H1 (cell line): ENCODE data around the gene RFK. TPM values are rescaled to one million over a fixed set of nuclear protein-coding genes. Genes with fewer than 3 reads are reported as not detected.

Experiments used
- CTCF ChIA-PET: fragments of 300-600 bp; sonication (Branson Sonifier 250); formaldehyde crosslinking; loops from one replicate; lab custom pipeline; 2021; ENCODE audit not compliant: partially characterized antibody; lab: Charles Lee
- POLR2A ChIA-PET: fragments of 300-600 bp; sonication (Branson Sonifier 250); formaldehyde crosslinking; loops from one replicate; lab custom pipeline; 2021; ENCODE audit warnings: inconsistent platforms; ENCODE audit not compliant: partially characterized antibody; lab: Charles Lee
- DNase-seq, 2 experiments: peaks; one replicate each; pipeline versions ENCODE4 v3.0.0 to v3.0.0-alpha.2; 2010 to 2022; ENCODE audit warnings: low spot score in 2 of 2, low read depth in 1 of 2, mixed read lengths in 1 of 2
- FAIRE-seq: peaks from 2 replicates; lab custom pipeline; 2011; peaks lifted over from hg19 to GRCh38; lab: Jason Lieb, UNC
- H2AFZ ChIP-seq: 2 replicates; pipeline ENCODE4 v1.8.1; 2012; ENCODE audit warnings: low read length, inconsistent platforms
- H2AK5ac ChIP-seq: 2 replicates; pipeline ENCODE4 v1.6.1; 2013; ENCODE audit warnings: low read depth, low read length
- H2BK120ac ChIP-seq: replicated peaks from 2 replicates; pipeline ENCODE3; 2013; ENCODE audit warnings: low read depth, low read length, inconsistent platforms
- H2BK12ac ChIP-seq: 2 replicates; pipeline ENCODE4 v1.6.1; 2013; ENCODE audit warnings: low read depth, low read length
- H2BK15ac ChIP-seq: 2 replicates; pipeline ENCODE4 v1.6.1; 2013; ENCODE audit warnings: low read length
- H2BK20ac ChIP-seq: 2 replicates; pipeline ENCODE4 v1.6.1; 2013; ENCODE audit warnings: low read length
- H2BK5ac ChIP-seq: 2 replicates; pipeline ENCODE4 v1.6.1; 2013; ENCODE audit warnings: low read depth, low read length
- H3K14ac ChIP-seq: 2 replicates; pipeline ENCODE4 v1.6.1; 2013; ENCODE audit warnings: inconsistent platforms; ENCODE audit not compliant: insufficient read length
- H3K18ac ChIP-seq: 2 replicates; pipeline ENCODE4 v1.6.1; 2013; ENCODE audit warnings: low read length; ENCODE audit errors: extremely low read depth
- H3K23ac ChIP-seq: 2 replicates; pipeline ENCODE4 v1.6.1; 2013; ENCODE audit warnings: inconsistent platforms; ENCODE audit not compliant: insufficient read length
- H3K23me2 ChIP-seq: 2 replicates; pipeline ENCODE4 v1.6.1; 2013; ENCODE audit warnings: low read depth, low read length
- H3K27ac ChIP-seq: 2 replicates; pipeline ENCODE4 v1.6.1; 2011; ENCODE audit warnings: low read depth, low read length, inconsistent platforms
- H3K27me3 ChIP-seq, 4 experiments: replicated peaks in 1 of 4; 1 replicate in 1 of 4; 2 replicates in 3 of 4; pipeline versions ENCODE4 v1.6.1 to v1.8.1; 2011 to 2013; ENCODE audit warnings: low read length in 3 of 4, mild to moderate bottlenecking in 3 of 4, inconsistent platforms in 2 of 4, mixed read lengths in 2 of 4, moderate library complexity in 1 of 4; ENCODE audit not compliant: control insufficient read depth in 3 of 4, insufficient read depth in 3 of 4; ENCODE audit errors: extremely low read depth in 1 of 4
- H3K36me3 ChIP-seq, 4 experiments: 2 replicates each; pipeline versions ENCODE4 v1.6.1 to v1.8.1; 2011 to 2013; ENCODE audit warnings: mild to moderate bottlenecking in 4 of 4, low read length in 3 of 4, moderate library complexity in 2 of 4, control low read depth in 1 of 4, inconsistent platforms in 1 of 4; ENCODE audit not compliant: insufficient read depth in 4 of 4, control insufficient read depth in 2 of 4
- H3K4ac ChIP-seq: replicated peaks from 2 replicates; pipeline ENCODE3; 2013; ENCODE audit warnings: low read length, low read depth, mixed read lengths, inconsistent platforms; ENCODE audit not compliant: insufficient read length
- H3K4me1 ChIP-seq, 4 experiments: replicated peaks in 1 of 4; 1 replicate in 1 of 4; 2 replicates in 3 of 4; pipeline versions ENCODE4 v1.6.1 to v1.8.1; 2011 to 2013; ENCODE audit warnings: low read length in 3 of 4, inconsistent platforms in 2 of 4, mixed read lengths in 1 of 4; ENCODE audit not compliant: insufficient read depth in 4 of 4, control insufficient read depth in 3 of 4
- H3K4me2 ChIP-seq, 2 experiments: 2 replicates each; pipeline versions ENCODE4 v1.6.1 to v1.8.1; 2011 to 2013; ENCODE audit warnings: low read depth in 2 of 2, low read length in 2 of 2, control low read depth in 1 of 2, inconsistent platforms in 1 of 2, mild to moderate bottlenecking in 1 of 2; ENCODE audit not compliant: insufficient read depth in 1 of 2
- H3K4me3 ChIP-seq, 4 experiments: fragments of 200-600, 300-600 bp in 1 of 4; sonication (generic), shearing (Covaris generic), sonication (Bioruptor Twin) in 1 of 4; 2 replicates each; pipeline versions ENCODE4 v1.5.1 to v1.8.1; 2011 to 2016; ENCODE audit warnings: low read length in 4 of 4, low read depth in 3 of 4, control low read depth in 2 of 4, inconsistent platforms in 2 of 4, mild to moderate bottlenecking in 2 of 4, mixed read lengths in 1 of 4, moderate library complexity in 1 of 4; ENCODE audit not compliant: insufficient read depth in 2 of 4; ENCODE audit errors: extremely low read depth in 1 of 4
- H3K56ac ChIP-seq: replicated peaks from 2 replicates; pipeline ENCODE3; 2013; ENCODE audit warnings: low read depth, mild to moderate bottlenecking, mixed read lengths, low read length, inconsistent platforms; ENCODE audit not compliant: insufficient read length
- H3K79me1 ChIP-seq: 2 replicates; pipeline ENCODE4 v1.6.1; 2013; ENCODE audit warnings: low read depth, low read length, control low read depth
- H3K79me2 ChIP-seq, 2 experiments: 2 replicates each; pipeline versions ENCODE4 v1.6.1 to v1.8.1; 2012 to 2013; ENCODE audit warnings: low read length in 2 of 2, mild to moderate bottlenecking in 2 of 2, inconsistent platforms in 1 of 2; ENCODE audit not compliant: insufficient read depth in 2 of 2, control insufficient read depth in 1 of 2
- H3K9ac ChIP-seq, 4 experiments: replicated peaks in 1 of 4; 1 replicate in 1 of 4; 2 replicates in 3 of 4; pipeline versions ENCODE4 v1.6.1 to v1.8.1; 2011 to 2013; ENCODE audit warnings: low read depth in 3 of 4, low read length in 3 of 4, control low read depth in 2 of 4, mild to moderate bottlenecking in 2 of 4, moderate library complexity in 2 of 4, inconsistent platforms in 1 of 4; ENCODE audit errors: extremely low read depth in 1 of 4
- H3K9me3 ChIP-seq, 2 experiments: 2 replicates each; pipeline versions ENCODE4 v1.6.1 to v1.8.1; 2012 to 2013; ENCODE audit warnings: mild to moderate bottlenecking in 2 of 2, moderate library complexity in 2 of 2, control low read depth in 1 of 2, inconsistent platforms in 1 of 2, low read depth in 1 of 2, low read length in 1 of 2, mixed read lengths in 1 of 2; ENCODE audit not compliant: insufficient read depth in 2 of 2
- H4K20me1 ChIP-seq, 2 experiments: replicated peaks in 1 of 2; 2 replicates each; pipeline versions ENCODE3 to v1.8.1; 2011 to 2013; ENCODE audit warnings: inconsistent platforms in 2 of 2, low read length in 2 of 2, mild to moderate bottlenecking in 1 of 2; ENCODE audit not compliant: insufficient read depth in 2 of 2, control insufficient read depth in 1 of 2
- H4K5ac ChIP-seq: 2 replicates; pipeline ENCODE4 v1.6.1; 2013; ENCODE audit warnings: low read length, low read depth, mixed read lengths, inconsistent platforms; ENCODE audit not compliant: insufficient read length
- H4K8ac ChIP-seq: 2 replicates; pipeline ENCODE4 v1.8.0; 2013; ENCODE audit warnings: mild to moderate bottlenecking, moderate library complexity, low read length, inconsistent platforms; ENCODE audit not compliant: insufficient read depth; ENCODE audit errors: extremely low read depth
- H4K91ac ChIP-seq: replicated peaks from 2 replicates; pipeline ENCODE3; 2013; ENCODE audit warnings: low read length, mixed read lengths, inconsistent platforms; ENCODE audit not compliant: insufficient read length
- CBX5 ChIP-seq: fragments of 300-800, 300-1000 bp; sonication (generic); IDR thresholded peaks from 2 replicates; pipeline ENCODE4 v1.7.1; 2016; ENCODE audit warnings: antibody characterized with exemption, low read length, low read depth
- CHD1 ChIP-seq: IDR thresholded peaks from 2 replicates; pipeline ENCODE4 v1.6.1; 2012; ENCODE audit warnings: low read depth, low read length, improper control_type of control experiment
- EGR1 ChIP-seq: IDR thresholded peaks from 2 replicates; pipeline ENCODE4 v1.6.1; 2011; ENCODE audit warnings: low read depth, low read length, borderline replicate concordance
- GTF2F1 ChIP-seq: IDR thresholded peaks from 2 replicates; pipeline ENCODE4 v1.6.1; 2012; ENCODE audit warnings: low read depth, low read length, improper control_type of control experiment, borderline replicate concordance
- KDM4A ChIP-seq: IDR thresholded peaks from one replicate; pipeline ENCODE4 v1.7.1; 2012; ENCODE audit warnings: low read depth, mild to moderate bottlenecking, moderate library complexity, low read length, inconsistent platforms; ENCODE audit not compliant: severe bottlenecking
- KDM5A ChIP-seq: fragments of 200-600 bp; IDR thresholded peaks from 2 replicates; pipeline ENCODE4 v1.7.1; 2012; ENCODE audit warnings: mild to moderate bottlenecking, low read length, inconsistent platforms, mixed read lengths
- POU5F1 ChIP-seq: IDR thresholded peaks from 2 replicates; pipeline ENCODE4 v1.6.1; 2011; ENCODE audit warnings: low read depth, mild to moderate bottlenecking, low read length, moderate library complexity
- TCF12 ChIP-seq: IDR thresholded peaks from 2 replicates; pipeline ENCODE4 v1.6.1; 2011; ENCODE audit warnings: low read depth, mild to moderate bottlenecking, low read length
- YY1 ChIP-seq: IDR thresholded peaks from 2 replicates; pipeline ENCODE4 v1.6.1; 2011; ENCODE audit warnings: low read depth, mild to moderate bottlenecking, low read length
- polyA plus RNA-seq, 7 experiments: library from polyadenylated mRNA; depleted of rRNA in 3 of 7; stranded (reverse) in 5 of 7; unstranded in 2 of 7; fragments of >200 nt in 5 of 7; fragments of 200-250 nt in 2 of 7; gene quantifications; 1 replicate in 5 of 7; 2 replicates in 1 of 7; 4 replicates in 1 of 7; pipeline versions ENCODE4 v1.2.1 to v1.2.3, GENCODE V29; 2011 to 2013; ENCODE audit warnings: missing spikeins in 2 of 7, mixed read lengths in 2 of 7
- total RNA-seq: library from RNA; stranded (reverse); fragmentation: NEBNext Ultra II Directional; extraction: Animal tissue kit (Norgen Biotek cat#: 25700); gene quantifications from 2 replicates; pipeline ENCODE4 v1.2.1, GENCODE V29; 2021

The RFK gene
- total and polyA plus RNA-seq, 2 of the 8 experiments (the other 6 are each of a cell fraction or from before 2014, with no cell fraction given), result 4.3 to 10.6 TPM

GRCh38 chr9:76413658-76414057, 19.4 kb upstream of the RFK start:
- Histone ChIP-seq H3K56ac (no peak overlapping the region), H2BK15ac (no peak overlapping the region), H3K79me1 (no peaks in the 10 kb centered on the region), H4K91ac (no peak overlapping the region), H3K18ac (no peak overlapping the region), H2AK5ac (no peak overlapping the region), H3K14ac (no peak overlapping the region), H2BK5ac (no peak overlapping the region), H3K9ac (no peak overlapping the region), H3K4me1 (peaks cover 0 to 6% (median 0%) of the 10 kb centered on the region in 4 experiments; a peak in 2 of 7 replicates), H4K8ac (no peak overlapping the region), H4K20me1 (no peaks in the 10 kb centered on the region), H3K4me2 (no peak overlapping the region), H3K27me3 (peaks cover 0 to 4% (median 0%) of the 10 kb centered on the region in 4 experiments; a peak in 1 of 7 replicates), H2BK120ac (no peak overlapping the region), H2BK12ac (no peak overlapping the region), H4K5ac (no peak overlapping the region), H3K27ac (no peak overlapping the region), H3K9me3 (peaks cover 0 to 4% of the 10 kb centered on the region in 2 experiments; a peak in 2 of 4 replicates), H3K23ac (no peak overlapping the region), H2AFZ (no peak overlapping the region), H3K23me2 (no peaks in the 10 kb centered on the region), H3K4me3 (no peak overlapping the region), H2BK20ac (no peak overlapping the region), H3K79me2 (no peaks in the 10 kb centered on the region), H3K4ac (no peak overlapping the region), H3K36me3 (no peaks in the 10 kb centered on the region)
- CTCF ChIA-PET, result interaction anchor here (0.6 to 1.2 kb wide), 2 partner anchors 19 to 345 kb away, joined by 3 to 4 read pairs; no protein-coding TSS in a partner anchor
- POLR2A ChIA-PET, result no interaction called here
- no peak for DNase-seq
- FAIRE-seq, result no peak
- TF ChIP-seq GTF2F1 (no peak), POU5F1 (no peak), CHD1 (no peak), KDM5A (no peak), CBX5 (no peak), KDM4A (no peak), YY1 (no peak), EGR1 (no peak), TCF12 (no peak)
